Measurements from ENCODE around the gene PACSIN2. TPM values are rescaled to one million over a fixed set of nuclear protein-coding genes. Genes with fewer than 3 reads are reported as not detected.

Gene PACSIN2
- total RNA-seq, 6 experiments from 2014 or later = 21.4 to 67.0 (median 47.1) TPM

DNA sequence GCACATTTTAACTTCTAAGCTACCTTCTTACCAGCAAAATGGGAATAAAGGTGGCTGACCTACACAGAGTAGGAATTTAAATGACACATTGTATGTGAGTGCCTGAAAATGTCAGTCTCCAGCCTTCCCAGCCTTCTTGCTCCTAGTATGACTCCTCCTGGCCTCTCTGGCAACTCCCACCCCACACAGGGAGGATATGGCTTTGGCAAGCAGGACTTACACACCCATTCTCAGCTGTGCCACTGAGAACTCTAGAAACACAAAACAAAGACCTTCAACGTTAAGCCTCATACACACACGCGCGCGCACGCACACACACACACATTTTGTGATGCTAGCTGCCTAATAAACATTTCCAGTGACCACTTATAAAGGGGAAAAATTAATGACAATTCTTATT is 65.8 kb downstream of the PACSIN2 start:
- DNase-seq (no peak), ATAC-seq (no peak)
- 93% methylated on average over 6 of the region's 6 CpGs for WGBS (ENCODE audit: insufficient coverage, low coverage, low lambda C conversion rate, missing lambda C conversion rate)
- Histone ChIP-seq H3K9me3 (no peaks in the 10 kb centered on the region), H3K27ac (no peak overlapping the region), H3K4me1 (peaks cover 0 to 4% (median 0%) of the 10 kb centered on the region in 4 donors), H3K4me3 (no peak overlapping the region), H3K36me3 (no peaks in the 10 kb centered on the region), H3K27me3 (no peaks in the 10 kb centered on the region)
- TF ChIP-seq POLR2A (IDR thresholded peaks at IDR 0.05) (no peak), CTCF (IDR thresholded peaks at IDR 0.05) (no peak)
- intact Hi-C loops (cut with DNase I) = no loop called here

DNA sequence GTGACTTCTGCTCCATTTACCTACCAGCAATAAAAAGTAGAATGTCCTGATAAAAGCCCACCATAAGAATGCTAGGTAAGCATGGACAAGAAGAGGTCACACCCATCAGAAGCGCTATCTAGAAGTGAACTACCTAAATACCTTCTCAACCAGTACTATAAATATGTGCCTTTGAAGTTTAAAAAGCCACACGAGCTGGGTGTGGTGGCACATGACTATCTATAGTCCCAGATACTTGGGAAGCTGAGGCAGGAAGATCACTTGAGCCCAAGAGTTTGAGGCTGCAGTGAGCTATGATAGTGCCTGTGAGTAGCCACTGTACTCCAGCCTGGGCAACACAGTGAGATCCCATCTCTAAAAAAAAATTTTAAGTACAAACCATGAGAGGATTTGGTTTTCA is 66.7 kb downstream of the PACSIN2 start:
- intact Hi-C loops (cut with DNase I) = no loop called here
- H3K4me3 ChIP-seq = no peak overlapping the region
- TF ChIP-seq CTCF (IDR thresholded peaks at IDR 0.05) (no peak), POLR2A (IDR thresholded peaks at IDR 0.05) (no peak)
- no peaks in the 10 kb centered on the region for H3K9me3 ChIP-seq
- no peak for ATAC-seq
- 90% methylated on average over 2 of the region's 2 CpGs for WGBS (ENCODE audit: insufficient coverage, low coverage, low lambda C conversion rate, missing lambda C conversion rate)
- DNase-seq = no peak
- H3K27ac ChIP-seq = no peak overlapping the region
- H3K27me3 ChIP-seq = no peaks in the 10 kb centered on the region
- H3K36me3 ChIP-seq = peaks cover 0 to 4% (median 0%) of the 10 kb centered on the region in 4 donors
- peaks cover 0 to 4% (median 0%) of the 10 kb centered on the region in 4 donors for H3K4me1 ChIP-seq

- intact Hi-C loops (cut with DNase I) = no loop called here
- Histone ChIP-seq H3K27me3 (no peaks in the 10 kb centered on the region), H3K9me3 (no peaks in the 10 kb centered on the region), H3K36me3 (peaks cover 0 to 5% (median 0%) of the 10 kb centered on the region in 4 donors), H3K4me1 (peaks cover 0 to 4% (median 0%) of the 10 kb centered on the region in 4 donors), H3K4me3 (no peak overlapping the region), H3K27ac (peak overlapping the region in 1 of 3 donors; percentile 32)
- DNase-seq (peak; percentile 72 to 74 (median 74)), ATAC-seq (peak; percentile 61 to 79 (median 70))
- 52% methylated on average over 5 of the region's 13 CpGs for WGBS (ENCODE audit: insufficient coverage, low coverage, low lambda C conversion rate, missing lambda C conversion rate)
- TF ChIP-seq POLR2A (IDR thresholded peaks at IDR 0.05) (no peak), CTCF (IDR thresholded peaks at IDR 0.05) (no peak)
Observed at GRCh38 chr22:42947211-42947990, 67.5 kb downstream of the PACSIN2 start.

DNA sequence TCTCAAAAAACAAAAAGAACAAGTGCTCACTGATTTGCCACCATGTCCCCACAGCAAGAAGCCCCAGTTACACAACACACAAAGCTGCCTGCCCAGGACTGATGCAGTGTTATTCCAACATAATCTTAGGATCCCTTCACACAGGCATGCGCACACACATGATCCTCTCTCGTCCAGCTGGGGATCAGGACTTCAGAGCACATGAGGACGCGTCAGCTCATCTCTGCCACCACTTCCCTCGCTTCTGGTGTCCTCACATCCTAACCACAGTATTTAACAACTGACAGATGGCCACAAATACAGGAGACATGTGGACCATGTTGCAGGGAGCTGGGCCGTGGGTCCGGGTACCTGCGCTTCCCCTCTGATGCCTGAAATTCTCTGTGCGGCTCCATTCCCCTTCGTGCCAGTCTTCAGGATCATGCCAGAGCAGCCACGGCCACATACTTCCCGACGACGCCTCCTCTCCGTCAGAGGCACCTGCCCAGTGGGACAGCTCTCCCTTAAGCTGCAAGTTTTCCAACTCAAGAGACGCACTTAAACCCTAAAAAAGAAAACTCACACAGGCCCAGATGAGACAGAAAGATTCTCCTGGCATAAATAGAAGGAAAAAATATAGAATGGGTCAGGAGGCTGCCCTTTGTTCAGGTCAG is 68.3 kb downstream of the PACSIN2 start:
- Histone ChIP-seq H3K4me3 (no peak overlapping the region), H3K27ac (no peak overlapping the region), H3K4me1 (peaks cover 0 to 4% (median 0%) of the 10 kb centered on the region in 4 donors), H3K9me3 (no peaks in the 10 kb centered on the region), H3K27me3 (no peaks in the 10 kb centered on the region), H3K36me3 (peaks cover 0 to 5% (median 0%) of the 10 kb centered on the region in 4 donors)
- intact Hi-C loops (cut with DNase I) = no loop called here
- ATAC-seq (no peak), DNase-seq (no peak)
- whole genome bisulfite sequencing (ENCODE audit: insufficient coverage, low coverage, low lambda C conversion rate, missing lambda C conversion rate) = 80% methylated on average over 12 of the region's 16 CpGs
- TF ChIP-seq POLR2A (IDR thresholded peaks at IDR 0.05) = no peak
- TF ChIP-seq CTCF (IDR thresholded peaks at IDR 0.05) = no peak
